IMR-90 (cell line): ENCODE results near the gene ANKRD52. TPM values are rescaled to one million over a fixed set of nuclear protein-coding genes. Genes with fewer than 3 reads are reported as not detected.

Source experiments
- ATAC-seq: fragments of 200-7000 bp; cut with Tn5 transposase; 2 replicates; pipeline ENCODE4 v1.9.1; 2020; ENCODE audit warnings: low read depth, mild to moderate bottlenecking, moderate library complexity
- BruUV-seq: library from RNA; stranded (reverse); fragments of 400-500 nt; replicated peaks from 2 replicates; lab custom pipeline; 2021; lab: Mats Ljungman, UMichigan
- CTCF ChIA-PET: fragments of 300-600 bp; formaldehyde crosslinking; extraction: SDS; loops from one replicate; lab custom pipeline; 2021; ENCODE audit warnings: antibody characterized with exemption; lab: Yijun Ruan, JAX
- POLR2A ChIA-PET: fragments of 300-600 bp; sonication (Branson Sonifier 250); formaldehyde crosslinking; loops from one replicate; lab custom pipeline; 2022; ENCODE audit warnings: antibody characterized with exemption; ENCODE audit not compliant: unreplicated experiment; lab: Charles Lee
- DNase-seq: peaks from one replicate; pipeline ENCODE4 v3.0.0; 2013
- H2AFZ ChIP-seq: replicated peaks from 2 replicates; pipeline ENCODE3; 2013; ENCODE audit warnings: low read length, mild to moderate bottlenecking; ENCODE audit not compliant: poor library complexity
- H2AK5ac ChIP-seq: 2 replicates; pipeline ENCODE4 v1.6.1; 2013; ENCODE audit warnings: low read depth, low read length, inconsistent platforms
- H2AK9ac ChIP-seq: replicated peaks from 2 replicates; pipeline ENCODE3; 2013; ENCODE audit warnings: mild to moderate bottlenecking, low read depth, low read length, moderate library complexity; ENCODE audit not compliant: poor library complexity
- H2BK120ac ChIP-seq: 2 replicates; pipeline ENCODE4 v1.6.1; 2013; ENCODE audit warnings: low read depth, low read length, inconsistent platforms
- H2BK15ac ChIP-seq: 3 replicates; pipeline ENCODE4 v1.6.1; 2013; ENCODE audit warnings: low read depth, low read length, inconsistent platforms
- H2BK20ac ChIP-seq: 2 replicates; pipeline ENCODE4 v1.6.1; 2013; ENCODE audit warnings: low read depth, mild to moderate bottlenecking, inconsistent platforms, low read length, moderate library complexity
- H2BK5ac ChIP-seq: 2 replicates; pipeline ENCODE4 v1.6.1; 2013; ENCODE audit warnings: mild to moderate bottlenecking, low read depth, low read length, inconsistent platforms; ENCODE audit not compliant: poor library complexity, severe bottlenecking
- H3K14ac ChIP-seq: replicated peaks from 2 replicates; pipeline ENCODE4 v1.6.1; 2013; ENCODE audit warnings: low read depth, low read length, inconsistent platforms
- H3K18ac ChIP-seq: 2 replicates; pipeline ENCODE4 v1.6.1; 2013; ENCODE audit warnings: low read depth, low read length, control low read depth
- H3K23ac ChIP-seq: 2 replicates; pipeline ENCODE4 v1.6.1; 2013; ENCODE audit warnings: low read depth, low read length, inconsistent platforms
- H3K27ac ChIP-seq: 2 replicates; pipeline ENCODE4 v1.5.1; 2013; ENCODE audit warnings: mild to moderate bottlenecking, control low read depth, low read length; ENCODE audit not compliant: insufficient read depth
- H3K27me3 ChIP-seq: 2 replicates; pipeline ENCODE4 v1.6.1; 2013; ENCODE audit warnings: low read length; ENCODE audit not compliant: control insufficient read depth, insufficient read depth
- H3K36me3 ChIP-seq: 2 replicates; pipeline ENCODE4 v1.6.1; 2013; ENCODE audit warnings: low read length, mixed read lengths; ENCODE audit not compliant: control insufficient read depth, insufficient read depth
- H3K4ac ChIP-seq: 2 replicates; pipeline ENCODE4 v1.6.1; 2013; ENCODE audit warnings: low read depth, low read length, inconsistent platforms
- H3K4me1 ChIP-seq: 2 replicates; pipeline ENCODE4 v1.6.1; 2013; ENCODE audit warnings: low read length, mixed read lengths; ENCODE audit not compliant: control insufficient read depth, insufficient read depth
- H3K4me2 ChIP-seq: 2 replicates; pipeline ENCODE4 v1.6.1; 2013; ENCODE audit warnings: low read depth, mild to moderate bottlenecking, control low read depth, low read length, moderate library complexity
- H3K4me3 ChIP-seq: 2 replicates; pipeline ENCODE4 v1.5.1; 2013; ENCODE audit warnings: low read depth, mild to moderate bottlenecking, control low read depth, low read length, moderate library complexity; ENCODE audit not compliant: insufficient read depth
- H3K56ac ChIP-seq: 2 replicates; pipeline ENCODE4 v1.6.1; 2013; ENCODE audit warnings: low read length, inconsistent platforms; ENCODE audit not compliant: insufficient read depth; ENCODE audit errors: extremely low read depth
- H3K79me1 ChIP-seq, 2 experiments: 2 replicates each; pipeline ENCODE4 v1.6.1; 2013; ENCODE audit warnings: low read length in 2 of 2, inconsistent platforms in 1 of 2, low read depth in 1 of 2
- H3K9ac ChIP-seq: 2 replicates; pipeline ENCODE4 v1.6.1; 2013; ENCODE audit warnings: low read depth, low read length, control low read depth
- H3K9me1 ChIP-seq: 2 replicates; pipeline ENCODE4 v1.6.1; 2013; ENCODE audit warnings: low read length, inconsistent platforms; ENCODE audit not compliant: insufficient read depth
- H3K9me3 ChIP-seq: 2 replicates; pipeline ENCODE4 v1.6.1; 2013; ENCODE audit warnings: low read length; ENCODE audit not compliant: control insufficient read depth, insufficient read depth
- H4K20me1 ChIP-seq: 2 replicates; pipeline ENCODE4 v1.6.1; 2013; ENCODE audit warnings: low read length, inconsistent platforms; ENCODE audit not compliant: insufficient read depth
- H4K5ac ChIP-seq: 2 replicates; pipeline ENCODE4 v1.6.1; 2013; ENCODE audit warnings: mild to moderate bottlenecking, low read depth, low read length, control low read depth
- H4K8ac ChIP-seq, 2 experiments: 2 replicates each; pipeline ENCODE4 v1.6.1; 2013; ENCODE audit warnings: low read depth in 2 of 2, low read length in 2 of 2, control low read depth in 1 of 2, inconsistent platforms in 1 of 2
- H4K91ac ChIP-seq: 2 replicates; pipeline ENCODE4 v1.6.1; 2013; ENCODE audit warnings: low read depth, low read length, inconsistent platforms; ENCODE audit not compliant: insufficient read depth
- BHLHE40 ChIP-seq: fragments of 150-350 bp; IDR thresholded peaks from 2 replicates; pipeline ENCODE4 v1.6.1; 2016; ENCODE audit warnings: mild to moderate bottlenecking, low read depth, low read length
- CEBPB ChIP-seq: IDR thresholded peaks from 2 replicates; pipeline ENCODE4 v1.6.1; 2012; ENCODE audit warnings: low read depth, low read length, improper control_type of control experiment
- MAFK ChIP-seq: IDR thresholded peaks from 2 replicates; pipeline ENCODE4 v1.6.1; 2012; ENCODE audit warnings: low read depth, low read length, improper control_type of control experiment
- MXI1 ChIP-seq: IDR thresholded peaks from 2 replicates; pipeline ENCODE4 v1.6.1; 2012; ENCODE audit warnings: low read depth, mild to moderate bottlenecking, low read length, moderate library complexity, borderline replicate concordance
- NFE2L2 ChIP-seq: fragments of 150-350 bp; IDR thresholded peaks from 2 replicates; pipeline ENCODE4 v1.6.1; 2016; ENCODE audit warnings: low read depth, mild to moderate bottlenecking, low read length
- RAD21 ChIP-seq: IDR thresholded peaks from 2 replicates; pipeline ENCODE4 v1.6.1; 2012; ENCODE audit warnings: low read length, improper control_type of control experiment
- WGBS, 2 experiments: methylation state at CpG; one replicate each; pipeline versions ENCODE4 v1.1.5 to v1.1.7; 2013; ENCODE audit warnings: missing lambda C conversion rate in 2 of 2; ENCODE audit not compliant: insufficient read length in 1 of 2; ENCODE audit errors: extremely low coverage in 2 of 2; 5-methylcytosine and 5-hydroxymethylcytosine counted together
- dilution Hi-C: fragments of 300-500 bp; cut with HindIII; formaldehyde crosslinking; loops from one replicate; pipeline ENCODE4 v1.14.3; 2018; ENCODE audit warnings: low sequenced_read_pairs; ENCODE audit not compliant: unreplicated experiment
- in situ Hi-C: fragments of 300-500 bp; cut with MboI; formaldehyde crosslinking; loops from 3 replicates; pipeline ENCODE4 v1.14.3; 2019; ENCODE audit warnings: low sequenced_read_pairs, inconsistent platforms, mixed read lengths
- intact Hi-C: fragments of 100-400 bp; cut with micrococcal nuclease; formaldehyde crosslinking; loops from 2 replicates; pipeline ENCODE4 v1.10.0; 2022
- polyA plus RNA-seq, 3 experiments: library from polyadenylated mRNA; depleted of rRNA; stranded (reverse); fragments of >200 nt; gene quantifications; 2 replicates each; pipeline ENCODE4 v1.2.3, GENCODE V29; 2012; ENCODE audit warnings: low replicate concordance in 1 of 3
- total RNA-seq: library from RNA; depleted of rRNA; stranded (reverse); fragments of >200 nt; gene quantifications from 2 replicates; pipeline ENCODE4 v1.2.3, GENCODE V29; 2012

Gene ANKRD52
- total and polyA plus RNA-seq, 2 of the 4 experiments (the other 2 are of a cell fraction) = 15.4 to 35.9 TPM

- Histone ChIP-seq H3K79me1 (peaks cover 21 to 53% of the 10 kb centered on the region in 2 experiments), H3K36me3 (peaks cover 13% of the 10 kb centered on the region), H3K9me3 (no peaks in the 10 kb centered on the region), H4K20me1 (peaks cover 15% of the 10 kb centered on the region; the same call in 1 of the 2 replicates), H2AK5ac (no peak overlapping the region), H3K56ac (no peak overlapping the region), H2AK9ac (no peak overlapping the region), H3K4me2 (no peak overlapping the region; the same call in 1 of the 2 replicates), H3K27ac (peak overlapping the region; percentile 18; the same call in 1 of the 2 replicates), H2AFZ (no peak overlapping the region), H3K14ac (no peak overlapping the region), H3K9me1 (peaks cover 10% of the 10 kb centered on the region), H4K5ac (no peak overlapping the region), H3K4ac (no peak overlapping the region), H4K8ac (no peak overlapping the region), H2BK5ac (no peak overlapping the region), H2BK120ac (no peak overlapping the region), H2BK15ac (no peak overlapping the region), H3K4me3 (no peak overlapping the region), H3K23ac (no peak overlapping the region), H3K27me3 (no peaks in the 10 kb centered on the region), H3K4me1 (peaks cover 4% of the 10 kb centered on the region; the same call in 1 of the 2 replicates), H2BK20ac (no peak overlapping the region), H4K91ac (no peak overlapping the region), H3K18ac (no peak overlapping the region), H3K9ac (no peak overlapping the region)
- BruUV-seq = no TSS peak
- dilution Hi-C loops = no loop called here
- DNase-seq (no peak), ATAC-seq (no peak)
- in situ Hi-C loops = no loop called here
- intact Hi-C loops = loop anchor here (2.0 kb wide), 2 partner anchors 13 to 61 kb away; partner anchors contain the start of gene MYL6
- ChIA-PET CTCF (no interaction called here), POLR2A (interaction anchor here (0.6 kb wide), 1 partner anchor 20 kb away, joined by 8 read pairs; no protein-coding TSS in a partner anchor)
- WGBS, 2 experiments = no CpG with 5 or more reads among the region's 9 CpGs
- TF ChIP-seq CEBPB (no peak), MAFK (no peak), MXI1 (no peak), RAD21 (no peak), NFE2L2 (no peak), BHLHE40 (no peak)
Measured at GRCh38 chr12:56219840-56220239, 38.3 kb downstream of the ANKRD52 start.
